Naive thymus-derived CD4-positive, alpha-beta T cell (primary cell): Measurements from ENCODE around the gene PTOV1. TPM values are rescaled to one million over a fixed set of nuclear protein-coding genes. Genes with fewer than 3 reads are reported as not detected.
A peak's percentile ranks its signal among the peaks of the same experiment; 100 is the strongest.

Experiments
- ATAC-seq: fragments of 150-1000 bp; cut with Tn5 transposase; 2 replicates; pipeline ENCODE4 v1.10.0; 2021; ENCODE audit warnings: mild to moderate bottlenecking, moderate library complexity
- CTCF ChIA-PET: fragments of 350-600 bp; sonication (Branson Sonifier 250); formaldehyde crosslinking; loops from one replicate; lab custom pipeline; 2021; ENCODE audit warnings: antibody characterized with exemption; lab: Charles Lee
- POLR2A ChIA-PET: fragments of 350-600 bp; sonication (Branson Sonifier 250); formaldehyde crosslinking; loops from one replicate; lab custom pipeline; 2021; ENCODE audit warnings: antibody characterized with exemption, inconsistent platforms; lab: Charles Lee
- DNase-seq, 9 donors: peaks; one replicate each; pipeline versions ENCODE4 v3.0.0 to v3.0.0-alpha.2; 2020 to 2022; ENCODE audit warnings: mixed read lengths in 1 of 9
- H3K27ac ChIP-seq: one replicate; pipeline ENCODE4 v1.7.0; 2013; ENCODE audit warnings: mild to moderate bottlenecking, low read depth, low read length, moderate library complexity
- H3K27me3 ChIP-seq, 2 donors: one replicate each; pipeline ENCODE4 v1.7.0; 2013; ENCODE audit warnings: low read length in 2 of 2, mild to moderate bottlenecking in 2 of 2, moderate library complexity in 2 of 2; ENCODE audit not compliant: control insufficient read depth in 2 of 2, insufficient read depth in 2 of 2
- H3K36me3 ChIP-seq, 3 experiments: 1 replicate in 2 of 3; 2 replicates in 1 of 3; pipeline ENCODE4 v1.7.0; 2013; ENCODE audit warnings: low read length in 3 of 3, mild to moderate bottlenecking in 3 of 3, moderate library complexity in 1 of 3; ENCODE audit not compliant: insufficient read depth in 3 of 3, control insufficient read depth in 2 of 3
- H3K4me1 ChIP-seq, 2 donors: one replicate each; pipeline ENCODE4 v1.7.0; 2013; ENCODE audit warnings: low read length in 2 of 2, mild to moderate bottlenecking in 2 of 2, moderate library complexity in 1 of 2; ENCODE audit not compliant: control insufficient read depth in 2 of 2, insufficient read depth in 2 of 2
- H3K4me3 ChIP-seq: 2 replicates; pipeline ENCODE4 v1.7.0; 2013; ENCODE audit warnings: mild to moderate bottlenecking, low read length
- H3K9me3 ChIP-seq, 3 experiments: 1 replicate in 2 of 3; 2 replicates in 1 of 3; pipeline ENCODE4 v1.7.0; 2013; ENCODE audit warnings: low read length in 3 of 3; ENCODE audit not compliant: control insufficient read depth in 2 of 3
- H3K27ac Mint-ChIP-seq, 9 donors: one replicate each; pipeline ENCODE4 v1.8.0; 2020 to 2022; ENCODE audit warnings: mixed read lengths in 9 of 9, mild to moderate bottlenecking in 8 of 9, moderate library complexity in 5 of 9, inconsistent platforms in 2 of 9
- H3K27me3 Mint-ChIP-seq, 5 donors: one replicate each; pipeline ENCODE4 v1.8.0; 2021 to 2022; ENCODE audit warnings: mixed read lengths in 5 of 5, mild to moderate bottlenecking in 1 of 5
- H3K36me3 Mint-ChIP-seq, 5 donors: one replicate each; pipeline ENCODE4 v1.8.0; 2020 to 2022; ENCODE audit warnings: mixed read lengths in 5 of 5, mild to moderate bottlenecking in 3 of 5, inconsistent platforms in 1 of 5
- H3K4me1 Mint-ChIP-seq, 7 donors: one replicate each; pipeline ENCODE4 v1.8.0; 2020 to 2022; ENCODE audit warnings: mixed read lengths in 7 of 7, mild to moderate bottlenecking in 3 of 7, inconsistent platforms in 1 of 7
- H3K4me3 Mint-ChIP-seq, 10 donors: one replicate each; pipeline ENCODE4 v1.8.0; 2020 to 2022; ENCODE audit warnings: mild to moderate bottlenecking in 10 of 10, mixed read lengths in 10 of 10, moderate library complexity in 6 of 10, inconsistent platforms in 2 of 10
- H3K9me3 Mint-ChIP-seq, 11 donors: one replicate each; pipeline ENCODE4 v1.8.0; 2020 to 2022; ENCODE audit warnings: mixed read lengths in 11 of 11, mild to moderate bottlenecking in 4 of 11, inconsistent platforms in 1 of 11, moderate library complexity in 1 of 11
- intact Hi-C, 2 donors: fragments of 100-400 bp; cut with micrococcal nuclease; formaldehyde crosslinking; loops; one replicate each; pipeline ENCODE4 v1.15.1; 2023
- polyA plus RNA-seq, 2 donors: library from polyadenylated mRNA; unstranded; fragments of 300-500 nt; fragmentation: Illumina TruSeq; gene quantifications; one replicate each; pipeline ENCODE4 v1.2.3, GENCODE V29; 2021
- total RNA-seq, 6 experiments: library from RNA in 5 of 6; stranded (reverse) in 5 of 6; gene quantifications; 1 replicate in 5 of 6; 2 replicates in 1 of 6; pipeline ENCODE4 v1.2.3 and lab custom pipeline; 2021 to 2026

PTOV1 gene
- total and polyA plus RNA-seq, 7 experiments from 2014 or later = 49.0 to 170 (median 150) TPM

GRCh38 chr19:49879243-49879963, 28.4 kb downstream of the PTOV1 start:
- H3K36me3 Mint-ChIP-seq = peaks cover 0 to 22% (median 9%) of the 10 kb centered on the region in 5 donors
- peak overlapping the region in 2 of 10 donors; percentile 5 to 32 for H3K4me3 Mint-ChIP-seq
- no peaks in the 10 kb centered on the region for H3K27me3 ChIP-seq
- peak overlapping the region in 2 of 9 donors; percentile 8 to 39 for H3K27ac Mint-ChIP-seq
- DNase-seq (no peak), ATAC-seq (no peak)
- CTCF ChIA-PET = interaction anchor here (0.6 to 0.7 kb wide), 2 partner anchors 94 to 1250 kb away, joined by 3 to 4 read pairs; no protein-coding TSS in a partner anchor
- peaks cover 0 to 1% (median 0%) of the 10 kb centered on the region in 11 donors for H3K9me3 Mint-ChIP-seq
- no peaks in the 10 kb centered on the region for H3K27me3 Mint-ChIP-seq
- no peaks in the 10 kb centered on the region for H3K9me3 ChIP-seq
- peak overlapping the region; percentile 15 for H3K27ac ChIP-seq
- no peak overlapping the region for H3K4me3 ChIP-seq
- intact Hi-C loops = loop anchor here (5.0 to 10.0 kb wide), 5 partner anchors 287 to 1257 kb away; partner anchors contain the start of genes DBP (in 1 of the 2) and PRR12 (in 1 of the 2)
- peaks cover 6 to 58% (median 33%) of the 10 kb centered on the region in 3 experiments for H3K36me3 ChIP-seq
- peaks cover 11 to 20% of the 10 kb centered on the region in 2 donors for H3K4me1 ChIP-seq
- POLR2A ChIA-PET = interaction anchor here (0.6 to 0.8 kb wide), 2 partner anchors 29 to 65 kb away, joined by 3 read pairs; partner anchors contain the start of gene PTOV1
- peaks cover 24 to 34% (median 28%) of the 10 kb centered on the region in 7 donors for H3K4me1 Mint-ChIP-seq

GRCh38 chr19:49880162-49880869, 29.4 kb downstream of the PTOV1 start:
- Histone ChIP-seq H3K4me3 (no peak overlapping the region), H3K27me3 (no peaks in the 10 kb centered on the region), H3K4me1 (peaks cover 11 to 20% of the 10 kb centered on the region in 2 donors), H3K9me3 (no peaks in the 10 kb centered on the region), H3K36me3 (peaks cover 6 to 64% (median 33%) of the 10 kb centered on the region in 3 experiments), H3K27ac (no peak overlapping the region)
- Mint-ChIP-seq H3K4me3 (peak overlapping the region in 2 of 10 donors; percentile 5 to 16), H3K9me3 (peaks cover 0 to 1% (median 0%) of the 10 kb centered on the region in 11 donors), H3K27me3 (no peaks in the 10 kb centered on the region), H3K36me3 (peaks cover 0 to 25% (median 14%) of the 10 kb centered on the region in 5 donors), H3K27ac (peak overlapping the region in 3 of 9 donors; percentile 25 to 82 (median 61)), H3K4me1 (peaks cover 21 to 24% (median 23%) of the 10 kb centered on the region in 7 donors)
- no peak for DNase-seq
- intact Hi-C loops = no loop called here
- POLR2A ChIA-PET = no interaction called here
- CTCF ChIA-PET = interaction anchor here (0.7 kb wide), 1 partner anchor 1249 kb away, joined by 4 read pairs; no protein-coding TSS in a partner anchor
- no peak for ATAC-seq

GRCh38 chr19:49881186-49881585, 30.2 kb downstream of the PTOV1 start:
- no peak for DNase-seq
- peaks cover 6 to 66% (median 33%) of the 10 kb centered on the region in 3 experiments for H3K36me3 ChIP-seq
- H3K27me3 Mint-ChIP-seq = no peaks in the 10 kb centered on the region
- H3K4me1 Mint-ChIP-seq = peaks cover 15 to 17% (median 16%) of the 10 kb centered on the region in 7 donors
- peaks cover 0 to 27% (median 14%) of the 10 kb centered on the region in 5 donors for H3K36me3 Mint-ChIP-seq
- H3K4me1 ChIP-seq = peaks cover 11 to 14% of the 10 kb centered on the region in 2 donors
- no peaks in the 10 kb centered on the region for H3K9me3 ChIP-seq
- H3K27me3 ChIP-seq = no peaks in the 10 kb centered on the region
- ChIA-PET CTCF (no interaction called here), POLR2A (no interaction called here)
- H3K9me3 Mint-ChIP-seq = no peaks in the 10 kb centered on the region
- no peak overlapping the region for H3K4me3 Mint-ChIP-seq
- intact Hi-C loops = no loop called here
- H3K27ac Mint-ChIP-seq = peak overlapping the region in 1 of 9 donors; percentile 25
- no peak overlapping the region for H3K4me3 ChIP-seq
- ATAC-seq = no peak
- no peak overlapping the region for H3K27ac ChIP-seq

GRCh38 chr19:49881672-49882394, 30.9 kb downstream of the PTOV1 start:
- Histone ChIP-seq H3K4me3 (no peak overlapping the region), H3K27ac (no peak overlapping the region), H3K36me3 (peaks cover 6 to 63% (median 33%) of the 10 kb centered on the region in 3 experiments), H3K27me3 (no peaks in the 10 kb centered on the region), H3K4me1 (peaks cover 11 to 14% of the 10 kb centered on the region in 2 donors), H3K9me3 (no peaks in the 10 kb centered on the region)
- Mint-ChIP-seq H3K27me3 (no peaks in the 10 kb centered on the region), H3K4me1 (peaks cover 15 to 17% (median 16%) of the 10 kb centered on the region in 7 donors), H3K36me3 (peaks cover 0 to 27% (median 14%) of the 10 kb centered on the region in 5 donors), H3K9me3 (no peaks in the 10 kb centered on the region), H3K27ac (no peak overlapping the region), H3K4me3 (no peak overlapping the region)
- no peak for DNase-seq
- ATAC-seq = no peak
- POLR2A ChIA-PET = no interaction called here
- CTCF ChIA-PET = no interaction called here
- intact Hi-C loops = no loop called here

- Mint-ChIP-seq H3K9me3 (no peaks in the 10 kb centered on the region), H3K27ac (no peak overlapping the region), H3K4me1 (peaks cover 15 to 17% (median 16%) of the 10 kb centered on the region in 7 donors), H3K27me3 (no peaks in the 10 kb centered on the region), H3K36me3 (peaks cover 0 to 27% (median 14%) of the 10 kb centered on the region in 5 donors), H3K4me3 (no peak overlapping the region)
- ChIA-PET CTCF (no interaction called here), POLR2A (interaction anchor here (0.5 to 0.8 kb wide), 3 partner anchors 34 to 935 kb away, joined by 3 to 5 read pairs (median 4); no protein-coding TSS in a partner anchor)
- no peak for DNase-seq
- H3K27me3 ChIP-seq = no peaks in the 10 kb centered on the region
- H3K27ac ChIP-seq = no peak overlapping the region
- peaks cover 6 to 66% (median 33%) of the 10 kb centered on the region in 3 experiments for H3K36me3 ChIP-seq
- intact Hi-C loops = no loop called here
- no peaks in the 10 kb centered on the region for H3K9me3 ChIP-seq
- no peak overlapping the region for H3K4me3 ChIP-seq
- H3K4me1 ChIP-seq = peaks cover 11 to 14% of the 10 kb centered on the region in 2 donors
- ATAC-seq = no peak
Observed at GRCh38 chr19:49882643-49883042, 31.7 kb downstream of the PTOV1 start.

- H3K27ac Mint-ChIP-seq = no peak overlapping the region
- no peaks in the 10 kb centered on the region for H3K27me3 ChIP-seq
- H3K9me3 Mint-ChIP-seq = no peaks in the 10 kb centered on the region
- peak overlapping the region in 1 of 10 donors; percentile 53 for H3K4me3 Mint-ChIP-seq
- DNase-seq (no peak), ATAC-seq (no peak)
- H3K27me3 Mint-ChIP-seq = no peaks in the 10 kb centered on the region
- H3K4me1 ChIP-seq = peaks cover 10 to 13% of the 10 kb centered on the region in 2 donors
- no peak overlapping the region for H3K4me3 ChIP-seq
- no peak overlapping the region for H3K27ac ChIP-seq
- H3K36me3 Mint-ChIP-seq = peaks cover 0 to 25% (median 14%) of the 10 kb centered on the region in 5 donors
- CTCF ChIA-PET = no interaction called here
- intact Hi-C loops = no loop called here
- peaks cover 12 to 16% (median 13%) of the 10 kb centered on the region in 7 donors for H3K4me1 Mint-ChIP-seq
- POLR2A ChIA-PET = interaction anchor here (0.5 to 0.8 kb wide), 3 partner anchors 34 to 935 kb away, joined by 3 to 5 read pairs (median 4); no protein-coding TSS in a partner anchor
- H3K9me3 ChIP-seq = no peaks in the 10 kb centered on the region
- H3K36me3 ChIP-seq = peaks cover 6 to 68% (median 33%) of the 10 kb centered on the region in 3 experiments
Observed at GRCh38 chr19:49883094-49883493, 32.1 kb downstream of the PTOV1 start.
